Colonic mucosa (tissue), 4 donors: ENCODE results near the gene CACNA1H. TPM values are rescaled to one million over a fixed set of nuclear protein-coding genes. Genes with fewer than 3 reads are reported as not detected.
"Not testable (repeated sequence)": the region's sequence is repeated elsewhere in the genome, so short reads cannot be mapped to it uniquely, and the experiment has no call there.

Source experiments
- DNase-seq: peaks from one replicate; pipeline ENCODE4 v3.0.0-alpha.2; 2020
- H3K27ac ChIP-seq: fragments of 200-600 bp; one replicate; pipeline ENCODE4 v1.8.0; 2021
- H3K27me3 ChIP-seq: fragments of 200-600 bp; one replicate; pipeline ENCODE4 v1.8.0; 2021
- H3K36me3 ChIP-seq: fragments of 200-600 bp; one replicate; pipeline ENCODE4 v1.8.0; 2021
- H3K4me1 ChIP-seq: fragments of 200-600 bp; one replicate; pipeline ENCODE4 v1.8.0; 2021; ENCODE audit warnings: mild to moderate bottlenecking
- H3K4me3 ChIP-seq: fragments of 200-600 bp; one replicate; pipeline ENCODE4 v1.8.0; 2021
- H3K9ac ChIP-seq, 2 donors: one replicate each; pipeline ENCODE4 v1.7.0; 2013; ENCODE audit warnings: control low read depth in 2 of 2, low read depth in 2 of 2, low read length in 2 of 2
- H3K9me3 ChIP-seq: fragments of 200-600 bp; one replicate; pipeline ENCODE4 v1.8.0; 2021
- CTCF ChIP-seq: fragments of 200-600 bp; IDR thresholded peaks from one replicate; pipeline ENCODE4 v1.8.0; 2022; ENCODE audit warnings: antibody characterized with exemption, mild to moderate bottlenecking
- intact Hi-C: fragments of 100-400 bp; cut with DNase I; formaldehyde crosslinking; loops from one replicate; pipeline ENCODE4 v1.14.1; 2022
- total RNA-seq, 2 donors: library from RNA; stranded (reverse); fragmentation: NEBNext Ultra II Directional in 1 of 2; extraction: Animal tissue kit (Norgen Biotek cat#: 25700) in 1 of 2; gene quantifications; one replicate each; pipeline ENCODE4 v1.2.1, GENCODE V29; 2021
- donor health status: healthy.
- donor health status: DM: no; HTN: no; CAD: no.
- donor health status: DM: no; HTN: no; CAD: no.

CACNA1H gene
- total RNA-seq, 2 donors from 2014 or later: 2.1 to 14.6 TPM

DNA sequence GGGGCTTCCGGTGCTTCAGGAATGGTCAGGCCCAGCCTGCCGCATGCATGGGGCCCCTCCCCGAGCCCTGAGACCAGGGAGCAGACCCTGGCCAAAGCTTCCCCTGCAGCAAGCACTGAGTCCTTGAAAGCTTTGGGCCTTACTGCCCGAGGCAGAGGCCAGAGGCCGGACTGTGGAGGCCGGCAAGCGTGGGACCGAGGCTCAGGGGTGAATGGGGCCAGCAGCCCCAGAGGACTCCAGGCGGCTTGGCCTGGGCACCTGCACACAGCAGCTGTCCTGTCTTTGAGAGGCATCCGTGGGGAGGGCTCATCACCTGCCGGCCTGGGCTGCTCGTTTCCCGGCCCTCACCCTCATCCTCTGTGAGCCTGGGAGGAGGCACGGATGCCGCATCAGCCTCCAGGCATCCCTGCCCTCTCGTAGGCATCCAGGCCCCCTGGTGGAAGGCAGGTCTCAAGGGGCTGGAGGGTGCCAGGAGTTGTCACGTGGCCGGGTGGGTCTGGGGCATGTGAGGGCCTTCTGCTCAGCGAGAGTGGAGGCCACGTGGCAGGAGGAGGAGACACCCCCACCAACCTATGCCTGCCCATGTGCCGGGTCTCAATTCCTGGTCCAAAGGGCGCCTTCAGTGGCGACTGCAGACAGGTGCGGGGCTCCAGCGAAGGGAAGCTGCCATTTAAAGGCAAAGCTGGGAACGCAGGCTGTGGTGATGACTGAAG, 31.4 kb downstream of the CACNA1H start:
- H3K27ac ChIP-seq: no peak overlapping the region

GRCh38 chr16:1184980-1185379, 32.1 kb downstream of the CACNA1H start:
- H3K4me3 ChIP-seq: no peak overlapping the region
- H3K27ac ChIP-seq: no peak overlapping the region
- no peak for DNase-seq
- no peak for TF ChIP-seq CTCF
- no peaks in the 10 kb centered on the region for H3K9me3 ChIP-seq
- no peaks in the 10 kb centered on the region for H3K36me3 ChIP-seq
- H3K4me1 ChIP-seq: no peaks in the 10 kb centered on the region
- intact Hi-C loops: no loop called here
- no peak overlapping the region for H3K9ac ChIP-seq
- H3K27me3 ChIP-seq: no peaks in the 10 kb centered on the region

More for the DNA sequence above, 31.4 kb downstream of the CACNA1H start:
- Histone ChIP-seq H3K4me3 (no peak overlapping the region), H3K9me3 (no peaks in the 10 kb centered on the region), H3K27me3 (no peaks in the 10 kb centered on the region), H3K36me3 (no peaks in the 10 kb centered on the region), H3K9ac (no peak overlapping the region), H3K4me1 (no peaks in the 10 kb centered on the region)
- DNase-seq: no peak
- intact Hi-C loops: no loop called here
- no peak for TF ChIP-seq CTCF

DNA sequence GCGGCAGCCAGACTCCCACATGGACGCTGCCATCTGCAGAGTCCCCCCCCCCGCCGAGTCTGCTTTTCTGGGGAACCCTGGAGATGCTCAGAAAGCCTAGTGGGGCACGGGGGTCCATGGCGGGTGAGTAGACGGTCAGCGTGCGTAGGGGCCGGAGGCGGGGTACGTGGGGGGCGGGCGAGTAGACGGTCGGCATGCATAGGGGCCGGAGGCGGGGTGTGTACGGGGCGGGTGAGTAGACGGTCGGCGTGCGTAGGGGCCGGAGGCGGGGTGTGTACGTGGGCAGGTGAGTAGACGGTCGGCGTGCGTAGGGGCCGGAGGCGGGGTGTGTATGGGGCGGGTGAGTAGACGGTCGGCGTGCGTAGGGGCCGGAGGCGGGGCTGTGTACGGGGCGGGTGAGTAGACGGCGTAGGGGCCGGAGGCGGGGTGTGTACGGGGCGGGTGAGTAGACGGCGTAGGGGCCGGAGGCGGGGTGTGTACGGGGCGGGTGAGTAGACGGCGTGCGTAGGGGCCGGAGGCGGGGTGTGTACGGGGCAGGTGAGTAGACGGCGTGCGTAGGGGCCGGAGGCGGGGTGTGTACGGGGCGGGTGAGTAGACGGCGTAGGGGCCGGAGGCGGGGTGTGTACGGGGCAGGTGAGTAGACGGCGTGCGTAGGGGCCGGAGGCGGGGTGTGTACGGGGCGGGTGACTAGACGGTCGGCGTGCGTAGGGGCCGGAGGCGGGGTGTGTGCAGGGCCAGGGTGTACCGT, 32.7 kb downstream of the CACNA1H start:
- H3K27me3 ChIP-seq, H3K9ac ChIP-seq, H3K36me3 ChIP-seq, DNase-seq, H3K4me1 ChIP-seq, H3K4me3 ChIP-seq, H3K27ac ChIP-seq, intact Hi-C loops, H3K9me3 ChIP-seq: not testable (repeated sequence)

DNA sequence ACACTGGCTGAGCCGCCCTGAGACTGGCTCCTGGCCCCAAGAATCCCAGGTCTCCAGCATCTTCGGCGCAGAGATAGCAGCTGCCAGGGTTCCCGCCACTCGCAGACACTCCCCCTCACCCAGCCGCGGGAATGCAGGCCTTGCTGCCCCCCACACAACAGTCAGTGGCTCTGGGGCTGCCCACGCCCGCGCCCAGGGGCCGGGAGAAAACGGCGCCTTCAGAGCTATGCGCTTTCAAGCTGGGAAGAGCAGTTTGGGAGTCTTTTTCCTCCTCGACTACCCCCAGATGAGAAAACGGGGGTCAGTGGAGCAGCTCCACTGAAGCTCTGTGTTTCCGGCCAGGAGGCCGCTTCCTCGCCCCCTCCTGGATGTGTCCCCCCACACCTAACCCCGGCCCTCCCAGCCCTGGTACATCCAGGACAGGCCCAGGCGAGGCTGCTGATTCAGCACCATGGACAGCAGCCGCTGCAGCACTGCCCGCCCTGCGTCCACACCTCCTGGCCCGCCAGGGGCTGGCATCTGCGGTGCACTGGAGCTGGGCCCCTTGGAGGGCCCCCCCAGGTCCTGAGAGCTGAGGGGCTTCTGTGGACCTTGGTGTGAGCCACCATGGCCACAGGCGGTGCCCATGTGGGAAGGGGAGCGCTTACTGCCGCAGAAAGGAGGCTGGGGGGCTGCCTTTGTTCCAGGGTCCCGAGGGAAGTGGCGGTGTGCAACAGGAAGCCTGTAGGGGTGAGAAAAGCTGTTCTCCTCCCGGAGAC, 35.7 kb downstream of the CACNA1H start:
- no peak for TF ChIP-seq CTCF
- H3K4me1 ChIP-seq: no peaks in the 10 kb centered on the region
- no peak overlapping the region for H3K27ac ChIP-seq
- H3K9me3 ChIP-seq: no peaks in the 10 kb centered on the region
- no peak overlapping the region for H3K4me3 ChIP-seq
- peak; percentile 42 for DNase-seq
- H3K36me3 ChIP-seq: no peaks in the 10 kb centered on the region
- H3K27me3 ChIP-seq: no peaks in the 10 kb centered on the region
- intact Hi-C loops: no loop called here
- no peak overlapping the region for H3K9ac ChIP-seq

DNA sequence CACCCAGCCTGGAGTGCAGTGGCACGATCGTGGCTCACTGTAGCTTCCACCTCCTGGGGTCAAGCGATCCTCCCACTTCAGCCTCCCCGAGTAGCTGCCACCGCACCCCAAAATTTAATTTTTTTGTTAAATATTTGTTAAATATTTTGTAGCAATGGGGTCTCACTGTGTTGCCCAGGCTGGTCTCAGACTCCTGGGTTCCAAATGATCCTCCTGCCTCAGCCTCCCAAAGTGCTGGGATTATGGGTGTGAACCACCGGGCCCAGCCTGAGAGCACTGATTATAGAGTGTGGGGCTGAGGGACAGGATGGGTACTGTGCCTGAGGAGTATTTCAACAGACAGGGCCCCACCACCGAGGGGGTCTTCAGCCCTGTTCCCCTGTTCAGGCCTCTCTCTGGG, 36.5 kb downstream of the CACNA1H start:
- intact Hi-C loops: no loop called here
- Histone ChIP-seq H3K36me3 (no peaks in the 10 kb centered on the region), H3K9me3 (no peaks in the 10 kb centered on the region), H3K27me3 (no peaks in the 10 kb centered on the region), H3K27ac (no peak overlapping the region), H3K4me1 (no peaks in the 10 kb centered on the region), H3K9ac (no peak overlapping the region), H3K4me3 (no peak overlapping the region)
- TF ChIP-seq CTCF: no peak
- no peak for DNase-seq

GRCh38 chr16:1190789-1191188, 37.9 kb downstream of the CACNA1H start:
- intact Hi-C loops, H3K4me1 ChIP-seq, H3K27me3 ChIP-seq, H3K9ac ChIP-seq, H3K4me3 ChIP-seq, H3K36me3 ChIP-seq, H3K27ac ChIP-seq, H3K9me3 ChIP-seq, DNase-seq: not testable (repeated sequence)
